ENCODE measurements around the gene BBS1.

BBS1 gene

GRCh38 chr11:66473608-66474515 is 36.6 kb upstream of the BBS1 start:
- no peak for TF ChIP-seq CTCF (IDR thresholded peaks at IDR 0.05)
- H3K36me3 ChIP-seq, result no peaks in the 10 kb centered on the region
- H3K4me1 ChIP-seq (ENCODE audit: control insufficient read depth in 1 of 2, insufficient read depth in 1 of 2, low read depth in 1 of 2, low read length in 1 of 2), result peaks cover under 1% of the 10 kb centered on the region in 2 experiments
- H3K9me3 ChIP-seq, result no peaks in the 10 kb centered on the region
- peaks cover 5% of the 10 kb centered on the region for H3K27me3 ChIP-seq
- H3K4me3 ChIP-seq (ENCODE audit: low read depth in 1 of 2, low read length in 1 of 2), result no peak overlapping the region
- H3K27ac ChIP-seq, result no peak overlapping the region

GRCh38 chr11:66475349-66476172 is 34.9 kb upstream of the BBS1 start:
- peaks cover 14 to 15% of the 10 kb centered on the region in 2 experiments for H3K4me1 ChIP-seq (ENCODE audit: control insufficient read depth in 1 of 2, insufficient read depth in 1 of 2, low read depth in 1 of 2, low read length in 1 of 2)
- H3K9me3 ChIP-seq, result no peaks in the 10 kb centered on the region
- H3K27ac ChIP-seq, result no peak overlapping the region
- no peaks in the 10 kb centered on the region for H3K27me3 ChIP-seq
- no peak for TF ChIP-seq CTCF (IDR thresholded peaks at IDR 0.05)
- no peak overlapping the region for H3K4me3 ChIP-seq (ENCODE audit: low read depth in 1 of 2, low read length in 1 of 2)
- no peaks in the 10 kb centered on the region for H3K36me3 ChIP-seq

GRCh38 chr11:66476173-66476840 is 34.1 kb upstream of the BBS1 start:
- Histone ChIP-seq H3K4me3 (ENCODE audit: low read depth in 1 of 2, low read length in 1 of 2) (no peak overlapping the region), H3K9me3 (no peaks in the 10 kb centered on the region)

DNA sequence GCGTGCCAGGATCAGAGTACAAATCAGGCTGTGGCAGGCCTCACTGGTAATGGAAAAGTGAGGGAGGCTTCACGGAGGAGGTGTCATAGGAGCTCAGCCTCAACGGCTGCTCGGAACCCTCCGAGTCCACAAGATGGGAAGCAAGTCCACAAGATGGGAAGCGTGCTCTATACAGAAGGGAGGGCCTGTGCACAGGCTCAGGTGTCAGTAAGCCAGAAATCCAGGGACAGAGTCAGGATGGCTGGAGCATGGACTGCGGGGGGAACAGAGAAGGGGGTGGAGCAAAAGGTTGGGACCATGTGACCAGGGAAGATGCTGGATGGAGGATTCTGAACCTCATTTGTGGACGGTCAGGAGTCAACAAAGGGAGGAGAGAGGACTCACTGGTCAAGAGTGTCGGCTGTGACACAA is 33.6 kb upstream of the BBS1 start:
- TF ChIP-seq CTCF (IDR thresholded peaks at IDR 0.05), result no peak
- no peak overlapping the region for H3K27ac ChIP-seq
- no peak overlapping the region for H3K4me3 ChIP-seq (ENCODE audit: low read depth in 1 of 2, low read length in 1 of 2)
- H3K9me3 ChIP-seq, result no peaks in the 10 kb centered on the region
- peaks cover 19 to 20% of the 10 kb centered on the region in 2 experiments for H3K4me1 ChIP-seq (ENCODE audit: control insufficient read depth in 1 of 2, insufficient read depth in 1 of 2, low read depth in 1 of 2, low read length in 1 of 2)
- no peaks in the 10 kb centered on the region for H3K27me3 ChIP-seq
- H3K36me3 ChIP-seq, result no peaks in the 10 kb centered on the region

More at GRCh38 chr11:66476173-66476840, 34.1 kb upstream of the BBS1 start:
- TF ChIP-seq CTCF (IDR thresholded peaks at IDR 0.05), result no peak
- H3K4me1 ChIP-seq (ENCODE audit: control insufficient read depth in 1 of 2, insufficient read depth in 1 of 2, low read depth in 1 of 2, low read length in 1 of 2), result peaks cover 19 to 20% of the 10 kb centered on the region in 2 experiments
- H3K27me3 ChIP-seq, result no peaks in the 10 kb centered on the region
- H3K36me3 ChIP-seq, result no peaks in the 10 kb centered on the region
- no peak overlapping the region for H3K27ac ChIP-seq
